ENCODE results near the gene ZBTB3. TPM values are rescaled to one million over a fixed set of nuclear protein-coding genes. Genes with fewer than 3 reads are reported as not detected.

ZBTB3 gene
- total RNA-seq: 10 to 100 TPM in 1 of 2 donors, 1 to 10 TPM in 1; 7.8 to 23.9 TPM

DNA sequence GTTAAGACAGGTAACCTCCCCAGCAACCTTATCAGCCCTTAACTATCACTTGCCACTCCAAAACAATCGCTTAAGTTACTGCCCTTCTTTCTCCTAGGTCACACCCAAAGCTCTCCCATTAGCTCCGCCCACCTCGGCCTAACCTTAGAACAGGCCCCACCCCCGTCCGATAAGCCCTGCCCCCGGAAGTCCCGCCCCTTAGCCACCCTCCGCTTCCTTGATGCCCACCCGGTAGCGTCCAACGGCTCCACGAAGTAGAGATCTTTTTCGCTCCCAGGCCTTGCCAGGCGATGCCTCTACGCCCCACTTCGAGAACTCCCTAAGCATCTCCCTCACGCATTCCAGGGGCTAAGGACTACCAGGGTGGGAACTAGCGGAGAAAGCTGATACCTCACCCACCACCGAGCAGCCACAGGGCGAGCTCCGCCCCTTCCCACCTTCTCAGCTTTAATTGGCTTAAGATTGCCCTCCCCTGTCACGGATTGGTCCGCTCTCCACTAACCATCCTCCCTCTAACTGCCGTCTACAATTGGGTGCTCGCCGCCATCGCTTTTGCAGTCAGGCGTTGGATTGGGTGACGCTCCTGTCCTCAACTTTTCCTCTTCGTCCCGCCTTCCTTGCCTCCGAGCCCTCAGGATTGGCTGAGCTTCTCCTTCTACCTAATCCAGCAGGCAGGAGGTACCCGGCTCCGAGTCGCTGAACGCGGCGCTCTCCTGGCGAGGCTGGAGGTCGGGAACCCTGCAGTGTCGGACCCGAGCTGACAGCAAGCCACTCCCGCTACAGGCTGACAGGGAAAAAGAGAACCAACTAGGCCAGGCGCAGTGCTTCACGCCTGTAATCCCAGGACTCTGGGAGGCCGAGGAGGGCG, at the start of gene ZBTB3:
ZBTB3 (minus strand) TSS at position 425 of the 868 bp plus-strand sequence. CDS start 496 bp downstream, outside the sequence.
- DNase-seq (ENCODE audit: low spot score in 2 of 2) (peak; percentile 94 to 97), ATAC-seq (peak; percentile 97 to 98)
- Mint-ChIP-seq H3K9me3 (no peaks in the 10 kb centered on the region), H3K36me3 (no peaks in the 10 kb centered on the region), H3K27ac (peak within 1 kb of the TSS; percentile 94 to 99)

- H3K36me3 Mint-ChIP-seq: peaks cover 27 to 48% of the 10 kb centered on the region in 2 donors
- no peak for ATAC-seq
- H3K27ac Mint-ChIP-seq: peak overlapping the region; percentile 81 to 88
- DNase-seq (ENCODE audit: low spot score in 2 of 2): no peak
- no peaks in the 10 kb centered on the region for H3K9me3 Mint-ChIP-seq
Measured at GRCh38 chr11:62801071-62801470, 47.1 kb upstream of the ZBTB3 start.

DNA sequence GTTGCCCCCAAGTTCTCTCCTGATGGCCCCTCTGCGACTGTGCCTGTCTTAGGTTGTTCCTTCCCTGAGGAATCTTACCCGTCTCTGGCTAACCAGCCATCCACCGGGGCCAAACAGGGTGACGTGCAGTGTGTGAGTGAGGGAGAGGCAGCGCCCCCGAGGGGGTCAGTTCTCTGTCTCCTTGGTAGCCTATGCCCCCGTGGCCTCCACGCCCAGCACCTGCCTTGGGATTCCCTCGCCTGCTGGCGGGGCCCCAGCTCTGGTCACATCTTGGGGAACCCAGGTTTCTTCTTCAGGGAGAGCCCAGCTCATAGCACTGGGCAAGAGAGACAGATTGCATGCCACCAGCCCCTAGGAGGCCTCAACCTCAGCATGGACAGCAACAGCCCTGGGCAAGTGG, 45.5 kb upstream of the ZBTB3 start:
- peak overlapping the region; percentile 72 to 96 for H3K27ac Mint-ChIP-seq
- DNase-seq (ENCODE audit: low spot score in 2 of 2) (no peak), ATAC-seq (peak; percentile 6 to 14)
- peaks cover 23 to 49% of the 10 kb centered on the region in 2 donors for H3K36me3 Mint-ChIP-seq
- no peaks in the 10 kb centered on the region for H3K9me3 Mint-ChIP-seq

DNA sequence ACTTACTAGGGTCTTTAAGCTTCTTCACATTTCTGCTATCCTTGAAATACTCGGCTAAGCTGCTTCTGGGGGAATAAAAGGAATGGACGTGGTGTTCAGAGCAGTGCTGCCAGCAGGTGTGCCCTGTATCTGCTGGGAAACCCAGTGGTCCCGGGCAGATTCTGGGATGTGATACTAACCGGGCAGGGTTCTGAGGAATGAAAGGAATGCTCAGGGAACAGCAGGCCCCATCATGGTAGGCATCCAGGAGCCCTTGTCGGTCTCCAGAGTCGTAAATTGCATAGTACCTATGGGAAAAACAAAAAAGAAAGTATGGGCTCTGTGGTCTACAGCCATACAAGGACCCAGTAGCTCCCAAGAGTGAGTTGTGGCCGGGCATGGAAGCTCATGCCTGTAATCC, 42.3 kb upstream of the ZBTB3 start:
- H3K36me3 Mint-ChIP-seq: peaks cover 23 to 39% of the 10 kb centered on the region in 2 donors
- H3K9me3 Mint-ChIP-seq: no peaks in the 10 kb centered on the region
- peak overlapping the region in 1 of 2 donors; percentile 72 for H3K27ac Mint-ChIP-seq
- DNase-seq (ENCODE audit: low spot score in 2 of 2): no peak
- no peak for ATAC-seq

GRCh38 chr11:62794201-62794775, 40.3 kb upstream of the ZBTB3 start:
- peaks cover 35 to 38% of the 10 kb centered on the region in 2 donors for H3K36me3 Mint-ChIP-seq
- H3K27ac Mint-ChIP-seq: peak overlapping the region; percentile 18 to 83
- no peak for ATAC-seq
- no peaks in the 10 kb centered on the region for H3K9me3 Mint-ChIP-seq
- no peak for DNase-seq (ENCODE audit: low spot score in 2 of 2)

DNA sequence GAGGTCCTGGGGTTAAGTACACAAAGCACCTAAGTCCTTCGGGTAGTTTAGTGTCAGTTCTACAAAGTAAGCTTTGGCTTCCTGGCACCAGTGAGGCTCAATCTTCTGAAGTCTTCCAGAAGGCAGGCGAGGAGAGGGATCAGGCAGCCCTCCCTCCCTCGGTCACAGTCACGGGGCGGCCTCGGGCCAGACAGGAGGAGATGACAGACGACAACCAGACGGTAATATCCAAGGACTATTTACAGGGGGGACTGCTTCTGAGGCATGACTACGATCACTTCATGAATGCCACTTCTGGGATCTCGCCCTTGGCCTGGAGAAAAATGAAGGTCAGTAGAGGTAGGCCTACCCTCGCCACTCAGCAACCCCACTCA, 38.2 kb upstream of the ZBTB3 start:
- Mint-ChIP-seq H3K9me3 (no peaks in the 10 kb centered on the region), H3K27ac (peak overlapping the region; percentile 82 to 90), H3K36me3 (peaks cover 42 to 44% of the 10 kb centered on the region in 2 donors)
- DNase-seq (ENCODE audit: low spot score in 2 of 2) (no peak), ATAC-seq (peak in 1 of 2 donors; percentile 8)

DNA sequence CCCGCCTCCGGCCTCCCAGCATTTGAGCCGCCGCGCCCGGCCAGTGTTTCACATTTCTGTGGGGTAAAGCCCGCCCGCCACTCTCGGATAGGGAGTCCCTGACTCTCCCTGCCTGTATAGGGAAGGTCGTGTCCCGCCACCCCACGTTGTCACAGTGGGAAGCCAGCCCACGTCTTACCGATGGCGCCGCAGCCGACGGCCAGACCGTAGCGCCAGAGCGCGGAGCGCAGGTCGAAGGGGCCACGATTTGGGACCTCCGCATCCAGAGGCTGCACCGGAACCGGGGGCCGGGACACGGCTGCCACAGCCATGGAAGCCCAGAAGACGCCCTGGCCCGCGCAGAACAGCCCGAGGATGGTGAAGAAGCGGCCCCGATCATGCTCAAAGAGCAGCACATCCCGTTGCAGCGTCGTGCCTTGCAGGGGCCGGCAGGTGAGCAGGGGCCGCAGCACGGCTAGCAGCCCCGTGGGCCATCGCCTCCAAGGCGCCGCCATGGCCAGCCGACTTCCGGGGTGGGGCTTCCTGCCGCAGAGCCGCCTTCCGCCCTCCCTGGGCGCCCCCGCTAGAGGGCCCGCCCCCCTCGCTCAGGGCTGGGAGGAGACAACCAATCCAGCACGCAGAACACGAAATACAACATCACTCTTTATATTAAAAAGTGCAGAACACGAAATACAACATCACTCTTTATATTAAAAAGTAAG, 37.7 kb upstream of the ZBTB3 start, which contains the start of gene TMEM223:
TMEM223 (minus strand) TSS at position 506 of the 701 bp plus-strand sequence; CDS start at position 494, 12 bp downstream.
- Mint-ChIP-seq H3K36me3 (peaks cover 43 to 46% of the 10 kb centered on the region in 2 donors), H3K9me3 (no peaks in the 10 kb centered on the region), H3K27ac (peak within 1 kb of the TSS; percentile 90 to 98)
- ATAC-seq (peak; percentile 74 to 80), DNase-seq (ENCODE audit: low spot score in 2 of 2) (peak; percentile 87 to 94)

DNA sequence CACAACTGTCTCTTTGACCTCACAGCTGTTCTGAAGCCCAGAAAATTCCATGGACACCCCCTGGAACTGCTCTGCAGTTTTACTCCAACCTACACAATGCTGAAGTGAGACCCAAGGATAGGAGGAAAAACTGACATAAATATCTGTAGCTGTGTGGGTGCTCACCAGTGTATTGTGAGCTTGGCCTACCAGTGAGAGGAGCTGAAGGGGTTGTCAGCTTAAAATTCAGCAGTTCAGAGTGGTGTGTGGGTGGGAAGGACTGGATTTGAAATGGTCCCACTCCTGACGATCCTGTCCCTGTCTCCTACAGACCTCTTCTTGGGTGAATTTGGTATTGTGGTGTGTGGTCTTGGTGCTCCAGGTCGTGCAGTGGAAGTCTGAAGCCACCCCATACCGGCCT, 35.6 kb upstream of the ZBTB3 start:
- Mint-ChIP-seq H3K27ac (peak overlapping the region; percentile 75 to 90), H3K9me3 (no peaks in the 10 kb centered on the region), H3K36me3 (peaks cover 33 to 40% of the 10 kb centered on the region in 2 donors)
- no peak for DNase-seq (ENCODE audit: low spot score in 2 of 2)
- ATAC-seq: no peak

DNA sequence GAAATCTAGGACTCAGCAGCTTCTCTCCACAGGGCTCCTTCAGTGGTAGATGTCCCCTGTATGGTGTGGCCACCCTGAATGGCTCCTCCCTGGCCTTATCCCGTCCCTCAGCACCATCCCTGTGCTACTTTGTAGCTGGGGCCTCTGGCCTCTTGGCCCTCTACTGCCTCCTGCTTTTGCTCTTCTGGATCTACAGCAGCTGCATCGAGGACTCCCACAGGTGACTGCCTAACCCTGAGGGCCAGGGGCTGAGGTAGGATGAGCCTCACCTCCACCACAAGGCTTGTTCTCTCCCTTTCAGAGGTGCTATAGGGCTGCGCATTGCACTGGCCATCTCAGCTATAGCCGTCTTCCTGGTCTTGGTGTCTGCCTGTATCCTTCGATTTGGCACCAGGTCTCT, 35.0 kb upstream of the ZBTB3 start:
- ATAC-seq (no peak), DNase-seq (ENCODE audit: low spot score in 2 of 2) (no peak)
- Mint-ChIP-seq H3K9me3 (no peaks in the 10 kb centered on the region), H3K36me3 (peaks cover 33 to 37% of the 10 kb centered on the region in 2 donors), H3K27ac (peak overlapping the region; percentile 75 to 90)

- Mint-ChIP-seq H3K9me3 (no peaks in the 10 kb centered on the region), H3K36me3 (peaks cover 32 to 34% of the 10 kb centered on the region in 2 donors), H3K27ac (peak within 1 kb of the TSS; percentile 90 to 91)
- ATAC-seq (peak; percentile 79 to 80), DNase-seq (ENCODE audit: low spot score in 2 of 2) (peak; percentile 94 to 97)
Measured at GRCh38 chr11:62787005-62787759, 33.2 kb upstream of the ZBTB3 start, which contains the start of gene TMEM179B. TMEM179B (plus strand) TSS chr11:62787402; CDS start chr11:62787432, 30 bp downstream.

- ATAC-seq: peak; percentile 69 to 74
- H3K27ac Mint-ChIP-seq: peak overlapping the region; percentile 66 to 90
- H3K9me3 Mint-ChIP-seq: no peaks in the 10 kb centered on the region
- DNase-seq (ENCODE audit: low spot score in 2 of 2): peak; percentile 91
- H3K36me3 Mint-ChIP-seq: peaks cover 27 to 29% of the 10 kb centered on the region in 2 donors
Measured at GRCh38 chr11:62786318-62787004, 32.5 kb upstream of the ZBTB3 start.

DNA sequence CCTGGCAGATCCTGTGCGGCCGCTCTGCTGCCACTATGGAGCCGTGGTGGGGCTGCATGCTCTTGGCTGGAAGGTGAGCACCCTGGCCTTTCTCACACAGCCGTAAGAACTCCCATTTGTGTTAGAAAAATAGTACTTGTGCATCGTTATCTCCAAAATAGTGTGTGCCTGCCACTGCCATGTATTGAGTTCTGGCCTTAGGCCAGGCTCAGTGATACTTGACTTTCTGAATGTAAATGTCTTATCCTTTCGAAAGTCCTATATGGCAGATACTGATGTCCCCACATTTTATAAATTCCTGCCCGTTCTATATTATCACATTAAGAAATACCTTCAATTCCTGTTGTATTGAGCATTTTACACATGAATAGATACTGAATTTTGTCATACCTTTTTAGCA, 28.8 kb upstream of the ZBTB3 start:
- ATAC-seq (no peak), DNase-seq (ENCODE audit: low spot score in 2 of 2) (no peak)
- Mint-ChIP-seq H3K36me3 (peaks cover 11 to 23% of the 10 kb centered on the region in 2 donors), H3K9me3 (no peaks in the 10 kb centered on the region), H3K27ac (peak overlapping the region in 1 of 2 donors; percentile 14)

GRCh38 chr11:62778441-62778840, 24.5 kb upstream of the ZBTB3 start:
- Mint-ChIP-seq H3K27ac (peak overlapping the region; percentile 79 to 93), H3K9me3 (no peaks in the 10 kb centered on the region), H3K36me3 (peaks cover 16 to 17% of the 10 kb centered on the region in 2 donors)
- DNase-seq (ENCODE audit: low spot score in 2 of 2) (no peak), ATAC-seq (peak in 1 of 2 donors; percentile 9)

GRCh38 chr11:62777389-62777788, 23.4 kb upstream of the ZBTB3 start:
- DNase-seq (ENCODE audit: low spot score in 2 of 2): no peak
- no peaks in the 10 kb centered on the region for H3K9me3 Mint-ChIP-seq
- peak overlapping the region; percentile 79 to 94 for H3K27ac Mint-ChIP-seq
- ATAC-seq: peak in 1 of 2 donors; percentile 32
- peaks cover 11 to 17% of the 10 kb centered on the region in 2 donors for H3K36me3 Mint-ChIP-seq

GRCh38 chr11:62775646-62776045, 21.7 kb upstream of the ZBTB3 start:
- ATAC-seq (no peak), DNase-seq (ENCODE audit: low spot score in 2 of 2) (no peak)
- H3K36me3 Mint-ChIP-seq: peaks cover 11 to 17% of the 10 kb centered on the region in 2 donors
- peak overlapping the region; percentile 39 to 85 for H3K27ac Mint-ChIP-seq
- H3K9me3 Mint-ChIP-seq: no peaks in the 10 kb centered on the region

All from activated naive CD4-positive, alpha-beta T cell treated with anti-CD3 and anti-CD28 coated beads, Interleukin-2, amount 50 U/mL, for 72 hours (primary cell).